ENCODE data around the gene ZBTB18.

DNA sequence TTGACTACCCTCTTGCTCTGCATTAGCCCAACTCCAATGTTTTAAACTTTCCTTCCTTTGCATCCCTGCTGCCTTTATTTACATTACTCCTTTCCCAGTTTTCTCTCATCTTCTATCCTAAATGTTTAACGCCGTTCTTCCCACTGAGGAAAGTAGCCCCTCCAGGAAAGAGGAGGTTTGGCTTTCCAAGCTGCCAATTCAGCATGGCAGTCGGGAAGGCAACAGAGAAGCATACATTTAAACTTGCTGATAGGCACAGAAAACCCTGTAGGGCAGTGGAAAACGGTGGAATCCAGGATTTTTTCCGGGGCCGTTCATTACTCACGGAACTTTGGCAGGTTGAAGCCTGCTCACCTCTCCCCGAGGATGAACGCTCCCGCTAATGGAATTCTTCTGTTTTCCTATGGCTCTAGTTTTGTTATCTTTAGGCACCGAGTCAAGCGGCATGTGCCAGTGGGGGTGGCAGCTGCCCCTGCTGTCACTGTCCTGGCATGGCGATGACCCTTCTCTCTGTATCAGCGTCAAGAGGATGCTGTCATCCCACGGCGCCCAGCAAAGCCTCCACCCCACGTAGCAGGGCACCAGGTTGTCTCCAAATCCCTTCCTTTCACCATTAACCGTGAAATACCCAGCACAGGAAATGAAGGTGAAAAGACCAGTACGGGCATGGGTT lies 48.3 kb downstream of the ZBTB18 start:
- TF ChIP-seq EZH2phosphoT487 (IDR thresholded peaks at IDR 0.05; ENCODE audit: borderline replicate concordance, low read length) = no peak
- TF ChIP-seq, protein P1, sequence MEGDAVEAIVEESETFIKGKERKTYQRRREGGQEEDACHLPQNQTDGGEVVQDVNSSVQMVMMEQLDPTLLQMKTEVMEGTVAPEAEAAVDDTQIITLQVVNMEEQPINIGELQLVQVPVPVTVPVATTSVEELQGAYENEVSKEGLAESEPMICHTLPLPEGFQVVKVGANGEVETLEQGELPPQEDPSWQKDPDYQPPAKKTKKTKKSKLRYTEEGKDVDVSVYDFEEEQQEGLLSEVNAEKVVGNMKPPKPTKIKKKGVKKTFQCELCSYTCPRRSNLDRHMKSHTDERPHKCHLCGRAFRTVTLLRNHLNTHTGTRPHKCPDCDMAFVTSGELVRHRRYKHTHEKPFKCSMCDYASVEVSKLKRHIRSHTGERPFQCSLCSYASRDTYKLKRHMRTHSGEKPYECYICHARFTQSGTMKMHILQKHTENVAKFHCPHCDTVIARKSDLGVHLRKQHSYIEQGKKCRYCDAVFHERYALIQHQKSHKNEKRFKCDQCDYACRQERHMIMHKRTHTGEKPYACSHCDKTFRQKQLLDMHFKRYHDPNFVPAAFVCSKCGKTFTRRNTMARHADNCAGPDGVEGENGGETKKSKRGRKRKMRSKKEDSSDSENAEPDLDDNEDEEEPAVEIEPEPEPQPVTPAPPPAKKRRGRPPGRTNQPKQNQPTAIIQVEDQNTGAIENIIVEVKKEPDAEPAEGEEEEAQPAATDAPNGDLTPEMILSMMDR (conservative IDR thresholded peaks at IDR 0.05; ENCODE audit: low read depth, low read length) = no peak
- TF ChIP-seq EZH2 (IDR thresholded peaks at IDR 0.05; ENCODE audit: low read length, unreplicated experiment) = no peak
